Ramos (cell line): ENCODE data around the gene TPR.

ENCODE experiments used
- in situ Hi-C: fragments of 300-500 bp; cut with MboI; formaldehyde crosslinking; loops from one replicate; pipeline ENCODE4 v1.14.3; 2022; ENCODE audit warnings: low sequenced_read_pairs; ENCODE audit not compliant: unreplicated experiment

The TPR gene

GRCh38 chr1:186337554-186337953, 37.5 kb downstream of the TPR start:
- in situ Hi-C loops: loop anchor here (25.0 kb wide), 1 partner anchor 1025 kb away; the partner anchor contains the start of gene IVNS1ABP

- in situ Hi-C loops: loop anchor here (25.0 kb wide), 1 partner anchor 1018 kb away; the partner anchor contains the start of gene IVNS1ABP
These were observed 44.3 kb downstream of the TPR start for GRCh38 chr1:186330758-186331157.

- in situ Hi-C loops: loop anchor here (25.0 kb wide), 1 partner anchor 1015 kb away; the partner anchor contains the start of gene IVNS1ABP
These were observed 47.7 kb downstream of the TPR start for GRCh38 chr1:186327331-186327730.

- in situ Hi-C loops: loop anchor here (25.0 kb wide), 1 partner anchor 1014 kb away; the partner anchor contains the start of gene IVNS1ABP
These were observed 49.0 kb downstream of the TPR start for GRCh38 chr1:186326009-186326408.

- in situ Hi-C loops: loop anchor here (25.0 kb wide), 1 partner anchor 1013 kb away; the partner anchor contains the start of gene IVNS1ABP
These were observed 49.8 kb downstream of the TPR start for GRCh38 chr1:186325239-186325638.

- in situ Hi-C loops: no loop called here
These were observed 51.2 kb downstream of the TPR start for GRCh38 chr1:186323865-186324264.

- in situ Hi-C loops: no loop called here
These were observed 59.5 kb downstream of the TPR start for GRCh38 chr1:186315570-186315969.

GRCh38 chr1:186311375-186312051, 63.5 kb downstream of the TPR start:
- in situ Hi-C loops: no loop called here

GRCh38 chr1:186310307-186310706, 64.7 kb downstream of the TPR start:
- in situ Hi-C loops: no loop called here

- in situ Hi-C loops: no loop called here
These were observed 66.6 kb downstream of the TPR start for GRCh38 chr1:186308264-186309060.

- in situ Hi-C loops: no loop called here
These were observed 67.6 kb downstream of the TPR start for GRCh38 chr1:186307445-186307844.

- in situ Hi-C loops: no loop called here
These were observed 68.5 kb downstream of the TPR start for GRCh38 chr1:186306533-186306932.

GRCh38 chr1:186304982-186305949, 69.8 kb downstream of the TPR start:
- in situ Hi-C loops: no loop called here

- in situ Hi-C loops: no loop called here
These were observed 71.1 kb downstream of the TPR start for GRCh38 chr1:186303911-186304310.

GRCh38 chr1:186302381-186302920, 72.6 kb downstream of the TPR start:
- in situ Hi-C loops: no loop called here

GRCh38 chr1:186301448-186301847, 73.6 kb downstream of the TPR start:
- in situ Hi-C loops: no loop called here

GRCh38 chr1:186300056-186300455, 75.0 kb downstream of the TPR start:
- in situ Hi-C loops: no loop called here

- in situ Hi-C loops: no loop called here
These were observed 75.5 kb downstream of the TPR start for GRCh38 chr1:186299570-186299969.

- in situ Hi-C loops: no loop called here
These were observed 76.2 kb downstream of the TPR start for GRCh38 chr1:186298851-186299250.
